Ovary (tissue), 9 donors: Measurements from ENCODE around the gene GNL3. TPM values are rescaled to one million over a fixed set of nuclear protein-coding genes. Genes with fewer than 3 reads are reported as not detected.

ENCODE experiments used
- DNase-seq, 5 donors: peaks; one replicate each; pipeline ENCODE4 v3.0.0-alpha.2; 2019 to 2020
- H3K27ac ChIP-seq, 2 donors: fragments of 200-600 bp; one replicate each; pipeline versions ENCODE4 v1.5.1 to v1.8.0; 2019 to 2022
- H3K27me3 ChIP-seq: fragments of 200-600 bp; one replicate; pipeline ENCODE4 v1.8.0; 2022
- H3K36me3 ChIP-seq: fragments of 200-600 bp; sonication (generic); one replicate; pipeline ENCODE4 v1.5.1; 2019
- H3K4me1 ChIP-seq: one replicate; pipeline ENCODE4 v1.8.1; 2013; ENCODE audit warnings: mild to moderate bottlenecking, moderate library complexity; ENCODE audit not compliant: insufficient read depth
- H3K4me3 ChIP-seq: fragments of 200-600 bp; sonication (generic); one replicate; pipeline ENCODE4 v1.5.1; 2017
- H3K9me3 ChIP-seq, 2 donors: fragments of 200-600 bp in 1 of 2; sonication (generic) in 1 of 2; one replicate each; pipeline versions ENCODE4 v1.5.1 to v1.8.1; 2013 to 2019; ENCODE audit warnings: mild to moderate bottlenecking in 1 of 2, moderate library complexity in 1 of 2
- CTCF ChIP-seq, 3 donors: fragments of 450-650 bp in 2 of 3; fragments of 200-600 bp in 1 of 3; IDR thresholded peaks; one replicate each; pipeline versions ENCODE4 v1.5.1 to v1.8.0; 2016 to 2022; ENCODE audit warnings: antibody characterized with exemption in 3 of 3, mild to moderate bottlenecking in 1 of 3
- EP300 ChIP-seq: sonication (generic); formaldehyde crosslinking; IDR thresholded peaks from one replicate; pipeline ENCODE4 v1.6.1; 2017; ENCODE audit warnings: antibody characterized with exemption
- POLR2A ChIP-seq: fragments of 450-650 bp; IDR thresholded peaks from one replicate; pipeline ENCODE4 v1.6.1; 2017; ENCODE audit warnings: antibody characterized with exemption, mild to moderate bottlenecking, moderate library complexity
- WGBS, 3 donors: extraction: QIAGEN DNeasy Blood & Tissue Kit in 1 of 3; methylation state at CpG; one replicate each; pipeline versions ENCODE4 v1.1.5 to v1.1.7; 2013 to 2017; 5-methylcytosine and 5-hydroxymethylcytosine counted together
- intact Hi-C, 4 donors: fragments of 100-400 bp; cut with DNase I; formaldehyde crosslinking; loops; one replicate each; pipeline versions ENCODE4 v1.11.0 to v1.15.1; 2022 to 2023
- polyA plus RNA-seq, 2 donors: library from polyadenylated mRNA; stranded (reverse); fragments of 200-250 nt in 1 of 2; fragments of 350-450 nt in 1 of 2; fragmentation: Illumina TruSeq in 1 of 2; extraction: RNeasy Lipid Tissue Mini Kit (QIAGEN cat#74804) in 1 of 2; gene quantifications; one replicate each; pipeline ENCODE4 v1.2.3, GENCODE V29; 2013 to 2014
- total RNA-seq, 7 donors: library from RNA; depleted of rRNA in 2 of 7; stranded (reverse); fragments of >200 nt in 2 of 7; fragmentation: NEBNext Ultra II Directional in 3 of 7; extraction: Animal tissue kit (Norgen Biotek cat#: 25700) in 3 of 7; gene quantifications; one replicate each; pipeline versions ENCODE4 v1.1.0 to v1.2.4, GENCODE V29; 2016 to 2023
- donor health status: DM: no; HTN: no; CAD: no; lungs with moderate emphysema.
- donor health status: DM: no; HTN: no; CAD: no.
- donor health status: Bipolar disorder and iron deficiency.
- donor health status: DM: yes; HTN: yes; CAD: no.
- donor health status: DM: no; HTN: no; CAD: no.
- donor health status: DM: yes; HTN: yes; CAD: no.

GNL3 gene
- total and polyA plus RNA-seq, 9 donors = 39.6 to 82.7 (median 59.3) TPM

DNA sequence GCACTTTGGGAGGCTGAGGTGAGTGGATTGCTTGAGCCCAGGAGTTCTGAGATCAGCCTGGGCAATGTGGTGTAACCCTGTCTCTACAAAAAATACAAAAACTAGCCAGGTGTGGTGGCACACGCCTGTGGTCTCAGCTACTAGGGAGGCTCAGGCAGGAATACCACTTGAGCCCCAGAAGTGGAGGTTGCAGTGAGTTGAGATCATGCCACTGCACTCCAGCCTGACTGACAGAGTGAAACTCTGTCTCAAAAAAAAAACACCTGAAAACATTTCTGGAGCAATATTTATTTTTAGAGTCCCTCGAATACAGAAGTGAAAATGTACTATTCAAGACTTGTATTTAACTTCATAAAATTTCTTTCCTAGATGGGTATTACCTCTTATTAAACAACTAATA is 24.7 kb downstream of the GNL3 start:
- Histone ChIP-seq H3K9me3 (no peaks in the 10 kb centered on the region), H3K36me3 (no peaks in the 10 kb centered on the region), H3K4me3 (no peak overlapping the region), H3K27me3 (no peaks in the 10 kb centered on the region), H3K27ac (no peak overlapping the region), H3K4me1 (peaks cover 5% of the 10 kb centered on the region)
- intact Hi-C loops = no loop called here
- 67 to 87% (median 74%) methylated on average over 2 of the region's 2 CpGs for WGBS, 3 donors
- TF ChIP-seq EP300 (no peak), CTCF (IDR thresholded peaks at IDR 0.05) (no peak), POLR2A (no peak)
- no peak for DNase-seq

DNA sequence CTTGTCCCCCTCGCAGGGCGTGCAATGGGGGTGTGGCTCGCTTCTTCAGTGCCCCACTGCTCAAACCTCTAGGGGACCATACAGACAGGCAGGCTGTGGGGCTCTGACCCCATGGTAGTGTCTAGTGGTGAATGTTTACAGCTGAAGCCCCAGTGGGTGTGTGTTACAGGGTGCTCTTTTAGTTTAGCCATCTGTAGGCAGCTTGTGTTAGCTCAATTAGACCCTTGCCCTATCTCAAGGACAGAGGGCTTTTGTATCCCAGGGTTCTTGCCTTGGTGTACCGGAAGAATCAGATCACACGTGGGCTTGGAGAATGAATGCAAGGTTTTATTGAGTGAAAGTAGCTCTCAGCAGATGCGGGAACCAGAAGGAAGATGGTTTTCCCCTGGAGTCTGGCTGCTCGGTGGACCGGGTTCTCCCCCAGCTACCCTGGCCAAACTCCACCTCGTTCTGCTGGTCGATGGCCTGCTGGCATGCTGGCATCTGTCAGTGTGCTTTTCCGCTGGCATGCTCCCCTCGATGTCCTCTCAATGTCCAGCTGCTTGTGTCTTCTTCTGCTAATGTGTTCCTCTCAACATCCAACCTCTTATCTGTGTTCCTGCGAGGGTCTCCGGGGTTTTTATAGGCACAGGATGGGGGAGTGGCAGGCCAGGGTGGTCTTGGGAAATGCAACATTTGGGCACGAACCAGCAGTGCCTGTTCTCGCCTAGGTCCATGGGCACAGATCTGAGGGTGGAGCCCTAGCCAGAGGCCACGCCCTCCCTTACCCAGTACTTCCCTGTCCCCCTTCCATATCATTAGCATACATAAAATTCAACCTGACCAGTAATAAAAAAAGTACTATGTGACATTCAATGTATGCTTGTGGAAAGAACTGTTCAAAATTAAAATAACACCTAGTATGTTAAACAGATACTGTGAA is 26.7 kb downstream of the GNL3 start:
- H3K9me3 ChIP-seq = no peaks in the 10 kb centered on the region
- H3K27ac ChIP-seq = no peak overlapping the region
- H3K36me3 ChIP-seq = no peaks in the 10 kb centered on the region
- H3K4me1 ChIP-seq = no peaks in the 10 kb centered on the region
- intact Hi-C loops = no loop called here
- WGBS, 3 donors = 92 to 95% (median 92%) methylated on average over 17 of the region's 17 CpGs
- no peak overlapping the region for H3K4me3 ChIP-seq
- no peak for DNase-seq
- H3K27me3 ChIP-seq = no peaks in the 10 kb centered on the region
- TF ChIP-seq POLR2A (no peak), EP300 (no peak), CTCF (IDR thresholded peaks at IDR 0.05) (no peak)

GRCh38 chr3:52714335-52715302 is 28.8 kb downstream of the GNL3 start:
- Histone ChIP-seq H3K27ac (no peak overlapping the region), H3K27me3 (no peaks in the 10 kb centered on the region), H3K9me3 (no peaks in the 10 kb centered on the region), H3K4me3 (no peak overlapping the region), H3K36me3 (no peaks in the 10 kb centered on the region), H3K4me1 (no peaks in the 10 kb centered on the region)
- intact Hi-C loops = no loop called here
- TF ChIP-seq CTCF (IDR thresholded peaks at IDR 0.05) (no peak), EP300 (no peak), POLR2A (no peak)
- WGBS, 3 donors = 45 to 53% (median 49%) methylated on average over 36 to 39 of the region's 39 CpGs
- no peak for DNase-seq

DNA sequence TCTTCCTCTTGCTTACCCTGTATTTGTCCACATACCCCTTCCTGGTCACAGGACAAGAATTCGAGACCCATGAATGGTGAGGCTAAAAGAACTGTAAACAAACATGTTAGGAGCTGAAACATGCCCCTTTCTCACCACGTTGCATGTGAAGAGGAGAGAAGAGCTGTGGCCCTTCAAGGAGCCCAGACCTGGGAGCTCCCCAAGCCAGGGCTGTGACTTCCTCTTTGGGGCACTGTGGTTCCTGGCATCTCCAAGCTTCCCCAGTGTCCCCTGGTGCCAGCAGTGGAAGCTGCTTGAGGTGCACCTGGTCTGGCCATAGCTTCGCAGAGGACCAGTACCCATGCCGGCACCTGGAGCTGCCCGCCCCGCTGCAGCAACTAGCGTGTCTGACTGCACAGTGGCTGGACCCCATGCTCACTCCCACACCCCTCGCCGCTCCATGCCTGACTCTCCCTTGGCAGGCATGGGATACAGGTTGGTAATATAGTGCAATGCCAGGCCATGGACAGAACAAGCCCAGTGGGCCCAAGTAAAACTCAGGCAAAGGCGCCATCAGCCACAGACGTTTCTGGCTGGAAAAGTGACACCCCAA is 30.0 kb downstream of the GNL3 start:
- no peak overlapping the region for H3K4me3 ChIP-seq
- intact Hi-C loops = no loop called here
- no peaks in the 10 kb centered on the region for H3K9me3 ChIP-seq
- no peak overlapping the region for H3K27ac ChIP-seq
- no peak for DNase-seq
- H3K4me1 ChIP-seq = no peaks in the 10 kb centered on the region
- no peaks in the 10 kb centered on the region for H3K36me3 ChIP-seq
- whole genome bisulfite sequencing, 3 donors = 85 to 90% (median 90%) methylated on average over 11 of the region's 11 CpGs
- H3K27me3 ChIP-seq = no peaks in the 10 kb centered on the region
- no peak for TF ChIP-seq EP300
- TF ChIP-seq CTCF (IDR thresholded peaks at IDR 0.05) = no peak
- no peak for TF ChIP-seq POLR2A
